Epithelial cell of proximal tubule (primary cell): ENCODE results near the gene COX5B. TPM values are rescaled to one million over a fixed set of nuclear protein-coding genes. Genes with fewer than 3 reads are reported as not detected.
"Not testable (repeated sequence)": the region's sequence is repeated elsewhere in the genome, so short reads cannot be mapped to it uniquely, and the experiment has no call there.

ENCODE experiments used
- DNase-seq: peaks from one replicate; pipeline ENCODE4 v3.0.0-alpha.2; 2011; ENCODE audit warnings: low read depth
- H3K4me3 ChIP-seq: 2 replicates; pipeline ENCODE4 v1.5.1; 2011; ENCODE audit warnings: low read depth, mild to moderate bottlenecking, low read length
- total RNA-seq: library from RNA; depleted of rRNA; stranded (reverse); fragments of >200 nt; gene quantifications from 2 replicates; pipeline ENCODE4 v1.2.3, GENCODE V29; 2015
- TF ChIP-seq, protein P1 (sequence below): conservative IDR thresholded peaks from 2 replicates; pipeline ENCODE4 v1.5.1; 2012; ENCODE audit warnings: low read depth, mild to moderate bottlenecking, low read length

The COX5B gene
- total RNA-seq, 1 donor from 2014 or later, result 539 TPM

DNA sequence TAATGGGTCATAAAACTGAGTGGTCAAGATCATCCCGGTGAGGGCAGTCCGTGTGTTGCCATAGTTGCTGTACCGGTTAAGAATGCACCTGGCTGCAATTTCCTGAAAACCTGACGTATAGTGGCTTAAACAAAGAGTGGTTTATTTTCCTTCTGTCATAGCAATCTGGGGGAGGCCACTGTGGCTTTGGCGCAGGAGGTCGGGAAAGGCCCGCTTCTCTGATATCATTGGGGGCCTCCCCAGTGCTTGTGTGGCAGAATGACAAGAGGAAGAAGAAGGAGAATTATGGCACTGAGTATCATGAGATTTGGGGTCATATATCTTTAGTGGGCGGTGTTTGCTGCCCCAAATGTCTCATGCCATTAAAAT, 28.0 kb downstream of the COX5B start:
- no peak overlapping the region for H3K4me3 ChIP-seq
- TF ChIP-seq, protein P1, sequence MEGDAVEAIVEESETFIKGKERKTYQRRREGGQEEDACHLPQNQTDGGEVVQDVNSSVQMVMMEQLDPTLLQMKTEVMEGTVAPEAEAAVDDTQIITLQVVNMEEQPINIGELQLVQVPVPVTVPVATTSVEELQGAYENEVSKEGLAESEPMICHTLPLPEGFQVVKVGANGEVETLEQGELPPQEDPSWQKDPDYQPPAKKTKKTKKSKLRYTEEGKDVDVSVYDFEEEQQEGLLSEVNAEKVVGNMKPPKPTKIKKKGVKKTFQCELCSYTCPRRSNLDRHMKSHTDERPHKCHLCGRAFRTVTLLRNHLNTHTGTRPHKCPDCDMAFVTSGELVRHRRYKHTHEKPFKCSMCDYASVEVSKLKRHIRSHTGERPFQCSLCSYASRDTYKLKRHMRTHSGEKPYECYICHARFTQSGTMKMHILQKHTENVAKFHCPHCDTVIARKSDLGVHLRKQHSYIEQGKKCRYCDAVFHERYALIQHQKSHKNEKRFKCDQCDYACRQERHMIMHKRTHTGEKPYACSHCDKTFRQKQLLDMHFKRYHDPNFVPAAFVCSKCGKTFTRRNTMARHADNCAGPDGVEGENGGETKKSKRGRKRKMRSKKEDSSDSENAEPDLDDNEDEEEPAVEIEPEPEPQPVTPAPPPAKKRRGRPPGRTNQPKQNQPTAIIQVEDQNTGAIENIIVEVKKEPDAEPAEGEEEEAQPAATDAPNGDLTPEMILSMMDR, result no peak
- DNase-seq, result no peak

- TF ChIP-seq, protein P1, result no peak
Measured at GRCh38 chr2:97675430-97676113, 29.7 kb downstream of the COX5B start.

GRCh38 chr2:97676620-97677019, 30.8 kb downstream of the COX5B start:
- TF ChIP-seq, protein P1, result no peak
- no peak for DNase-seq
- H3K4me3 ChIP-seq, result no peak overlapping the region

More at GRCh38 chr2:97675430-97676113, 29.7 kb downstream of the COX5B start:
- no peak for DNase-seq
- no peak overlapping the region for H3K4me3 ChIP-seq

DNA sequence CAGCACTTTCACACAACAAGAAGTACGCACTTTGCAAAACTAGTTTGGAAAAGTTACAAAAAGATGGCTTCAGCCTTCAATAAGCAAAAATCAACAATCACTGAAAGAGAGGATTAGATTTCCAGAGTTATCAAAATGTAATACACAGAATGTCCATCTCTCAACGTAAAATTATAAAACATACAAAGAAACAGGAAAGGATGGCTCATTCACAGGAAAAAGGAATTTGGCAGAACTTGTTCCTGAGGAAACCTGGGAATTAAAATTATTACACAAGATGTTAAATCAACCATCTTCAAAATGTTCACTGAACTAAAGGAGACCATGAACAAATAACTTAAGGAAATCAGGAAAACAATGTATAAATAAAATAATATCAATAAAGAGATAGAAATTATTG, 31.6 kb downstream of the COX5B start:
- no peak for DNase-seq
- TF ChIP-seq, protein P1, result no peak

GRCh38 chr2:97678298-97678697, 32.4 kb downstream of the COX5B start:
- H3K4me3 ChIP-seq, result no peak overlapping the region
- no peak for DNase-seq
- TF ChIP-seq, protein P1, result no peak

More for the DNA sequence above, 31.6 kb downstream of the COX5B start:
- no peak overlapping the region for H3K4me3 ChIP-seq

DNA sequence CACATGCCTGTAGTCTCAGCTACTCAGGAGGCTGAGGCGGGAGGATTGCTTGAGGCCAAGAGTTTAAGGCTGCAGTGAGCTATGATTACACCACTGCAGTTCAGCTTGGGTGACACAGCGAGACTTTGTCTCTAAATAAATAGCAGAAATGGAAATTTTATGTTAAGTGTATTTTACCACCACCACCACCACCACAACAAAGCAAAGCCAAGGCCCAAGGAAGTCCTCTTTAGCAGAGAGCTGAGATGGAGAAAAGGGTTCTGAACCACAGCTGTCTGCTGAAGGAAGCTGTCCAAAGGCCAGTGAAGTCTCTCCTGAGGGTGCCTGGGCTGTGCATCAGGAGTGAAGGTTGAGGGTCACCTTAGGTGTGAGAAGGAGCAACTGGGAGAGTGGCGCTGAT, 41.4 kb downstream of the COX5B start:
- not testable (repeated sequence) for DNase-seq, H3K4me3 ChIP-seq

- no peak overlapping the region for H3K4me3 ChIP-seq
- TF ChIP-seq, protein P1, result no peak
- no peak for DNase-seq
Measured at GRCh38 chr2:97688062-97688827, 42.4 kb downstream of the COX5B start.
